IPS-18a (cell line): ENCODE results near the gene TSPAN31.
A peak's percentile ranks its signal among the peaks of the same experiment; 100 is the strongest.

ENCODE experiments used
- H3K27ac ChIP-seq: one replicate; pipeline ENCODE4 v1.5.1; 2013; ENCODE audit warnings: low read length
- H3K27me3 ChIP-seq: one replicate; pipeline ENCODE4 v1.6.1; 2013; ENCODE audit warnings: mild to moderate bottlenecking, low read length; ENCODE audit not compliant: control insufficient read depth, insufficient read depth
- H3K36me3 ChIP-seq: one replicate; pipeline ENCODE4 v1.6.1; 2013; ENCODE audit warnings: low read depth, low read length; ENCODE audit not compliant: control insufficient read depth
- H3K4me1 ChIP-seq: one replicate; pipeline ENCODE4 v1.6.1; 2013; ENCODE audit warnings: low read depth, low read length; ENCODE audit not compliant: control insufficient read depth
- H3K4me3 ChIP-seq: one replicate; pipeline ENCODE4 v1.5.1; 2013; ENCODE audit warnings: low read length
- H3K9ac ChIP-seq: one replicate; pipeline ENCODE4 v1.6.1; 2013; ENCODE audit warnings: mild to moderate bottlenecking, low read length, moderate library complexity
- H3K9me3 ChIP-seq: one replicate; pipeline ENCODE4 v1.6.1; 2013; ENCODE audit warnings: low read depth, low read length; ENCODE audit not compliant: control insufficient read depth

TSPAN31 gene

GRCh38 chr12:57739914-57740538, 4.8 kb upstream of the TSPAN31 start:
- H3K36me3 ChIP-seq, result no peaks in the 10 kb centered on the region
- peaks cover 16% of the 10 kb centered on the region for H3K4me1 ChIP-seq
- H3K9me3 ChIP-seq, result no peaks in the 10 kb centered on the region
- no peak overlapping the region for H3K4me3 ChIP-seq
- H3K27ac ChIP-seq, result no peak overlapping the region
- no peak overlapping the region for H3K9ac ChIP-seq
- peaks cover 77% of the 10 kb centered on the region for H3K27me3 ChIP-seq

GRCh38 chr12:57740656-57741412, 4.0 kb upstream of the TSPAN31 start:
- Histone ChIP-seq H3K36me3 (no peaks in the 10 kb centered on the region), H3K27ac (no peak overlapping the region), H3K9ac (no peak overlapping the region), H3K4me3 (no peak overlapping the region), H3K9me3 (no peaks in the 10 kb centered on the region), H3K27me3 (peaks cover 69% of the 10 kb centered on the region), H3K4me1 (peaks cover 8% of the 10 kb centered on the region)

GRCh38 chr12:57741413-57741789, 3.4 kb upstream of the TSPAN31 start:
- Histone ChIP-seq H3K9ac (no peak overlapping the region), H3K36me3 (peaks cover 2% of the 10 kb centered on the region), H3K27ac (no peak overlapping the region), H3K4me1 (peaks cover 8% of the 10 kb centered on the region), H3K27me3 (peaks cover 63% of the 10 kb centered on the region), H3K4me3 (no peak overlapping the region), H3K9me3 (no peaks in the 10 kb centered on the region)

GRCh38 chr12:57741844-57742738, 2.7 kb upstream of the TSPAN31 start:
- Histone ChIP-seq H3K4me1 (peaks cover 8% of the 10 kb centered on the region), H3K9me3 (no peaks in the 10 kb centered on the region), H3K27ac (no peak overlapping the region), H3K4me3 (no peak overlapping the region), H3K9ac (no peak overlapping the region), H3K36me3 (peaks cover 9% of the 10 kb centered on the region), H3K27me3 (peaks cover 56% of the 10 kb centered on the region)

- H3K9ac ChIP-seq, result no peak overlapping the region
- H3K27ac ChIP-seq, result no peak overlapping the region
- H3K27me3 ChIP-seq, result peaks cover 40% of the 10 kb centered on the region
- peaks cover 22% of the 10 kb centered on the region for H3K36me3 ChIP-seq
- H3K4me1 ChIP-seq, result peaks cover 8% of the 10 kb centered on the region
- H3K4me3 ChIP-seq, result peak overlapping the region; percentile 80
- H3K9me3 ChIP-seq, result no peaks in the 10 kb centered on the region
Observed at GRCh38 chr12:57743769-57744168, 1.1 kb upstream of the TSPAN31 start.

GRCh38 chr12:57744194-57744776, 554 bp upstream of the TSPAN31 start:
- Histone ChIP-seq H3K9me3 (no peaks in the 10 kb centered on the region), H3K36me3 (peaks cover 27% of the 10 kb centered on the region), H3K27me3 (peaks cover 35% of the 10 kb centered on the region), H3K4me3 (peak overlapping the region; percentile 80), H3K4me1 (peaks cover 5% of the 10 kb centered on the region), H3K27ac (no peak overlapping the region), H3K9ac (peak overlapping the region; percentile 73)

- no peaks in the 10 kb centered on the region for H3K9me3 ChIP-seq
Observed at GRCh38 chr12:57745485-57745881, 644 bp downstream of the TSPAN31 start.

GRCh38 chr12:57746025-57746424, 1.2 kb downstream of the TSPAN31 start:
- Histone ChIP-seq H3K9me3 (no peaks in the 10 kb centered on the region), H3K36me3 (peaks cover 41% of the 10 kb centered on the region), H3K4me3 (peak overlapping the region; percentile 80), H3K4me1 (no peaks in the 10 kb centered on the region), H3K9ac (no peak overlapping the region), H3K27me3 (peaks cover 17% of the 10 kb centered on the region), H3K27ac (no peak overlapping the region)

More at GRCh38 chr12:57745485-57745881, 644 bp downstream of the TSPAN31 start:
- Histone ChIP-seq H3K27ac (no peak overlapping the region), H3K4me3 (peak overlapping the region; percentile 80), H3K36me3 (peaks cover 36% of the 10 kb centered on the region), H3K27me3 (peaks cover 23% of the 10 kb centered on the region), H3K9ac (peak overlapping the region; percentile 73), H3K4me1 (no peaks in the 10 kb centered on the region)

GRCh38 chr12:57749061-57749460, 4.2 kb downstream of the TSPAN31 start:
- Histone ChIP-seq H3K4me1 (peaks cover 9% of the 10 kb centered on the region), H3K9ac (no peak overlapping the region), H3K27ac (no peak overlapping the region), H3K9me3 (no peaks in the 10 kb centered on the region), H3K4me3 (no peak overlapping the region), H3K36me3 (peaks cover 41% of the 10 kb centered on the region), H3K27me3 (peaks cover 14% of the 10 kb centered on the region)

- Histone ChIP-seq H3K27me3 (peaks cover 22% of the 10 kb centered on the region), H3K27ac (peak overlapping the region; percentile 88), H3K4me1 (peaks cover 11% of the 10 kb centered on the region), H3K36me3 (peaks cover 41% of the 10 kb centered on the region), H3K9ac (peak overlapping the region; percentile 100), H3K9me3 (no peaks in the 10 kb centered on the region), H3K4me3 (peak overlapping the region; percentile 99)
Observed at GRCh38 chr12:57750561-57751431, 6.0 kb downstream of the TSPAN31 start.
